ENCODE data around the gene NKAIN2.

NKAIN2 gene

DNA sequence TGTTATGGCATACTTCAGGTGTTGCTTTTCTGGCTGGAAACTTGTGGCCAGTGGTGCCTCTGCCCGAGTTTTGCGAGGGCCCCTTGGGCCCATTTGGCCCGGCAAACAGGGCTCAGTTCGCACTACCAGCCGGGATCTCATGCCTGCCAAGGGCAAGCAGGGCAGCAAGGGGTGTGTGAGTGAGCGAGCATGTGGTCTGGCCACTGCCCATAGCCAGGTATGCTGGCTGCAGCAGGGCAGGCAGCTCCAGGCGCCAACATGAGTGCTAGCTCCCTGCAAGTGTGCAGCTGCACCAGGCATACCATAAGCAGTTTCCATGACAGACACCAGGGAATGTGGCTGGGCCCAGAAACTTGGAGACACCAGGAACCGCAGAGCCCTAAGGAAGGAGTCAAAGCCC lies 389.5 kb downstream of the NKAIN2 start:
- TF ChIP-seq, protein P1, sequence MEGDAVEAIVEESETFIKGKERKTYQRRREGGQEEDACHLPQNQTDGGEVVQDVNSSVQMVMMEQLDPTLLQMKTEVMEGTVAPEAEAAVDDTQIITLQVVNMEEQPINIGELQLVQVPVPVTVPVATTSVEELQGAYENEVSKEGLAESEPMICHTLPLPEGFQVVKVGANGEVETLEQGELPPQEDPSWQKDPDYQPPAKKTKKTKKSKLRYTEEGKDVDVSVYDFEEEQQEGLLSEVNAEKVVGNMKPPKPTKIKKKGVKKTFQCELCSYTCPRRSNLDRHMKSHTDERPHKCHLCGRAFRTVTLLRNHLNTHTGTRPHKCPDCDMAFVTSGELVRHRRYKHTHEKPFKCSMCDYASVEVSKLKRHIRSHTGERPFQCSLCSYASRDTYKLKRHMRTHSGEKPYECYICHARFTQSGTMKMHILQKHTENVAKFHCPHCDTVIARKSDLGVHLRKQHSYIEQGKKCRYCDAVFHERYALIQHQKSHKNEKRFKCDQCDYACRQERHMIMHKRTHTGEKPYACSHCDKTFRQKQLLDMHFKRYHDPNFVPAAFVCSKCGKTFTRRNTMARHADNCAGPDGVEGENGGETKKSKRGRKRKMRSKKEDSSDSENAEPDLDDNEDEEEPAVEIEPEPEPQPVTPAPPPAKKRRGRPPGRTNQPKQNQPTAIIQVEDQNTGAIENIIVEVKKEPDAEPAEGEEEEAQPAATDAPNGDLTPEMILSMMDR (IDR thresholded peaks at IDR 0.05) = no peak
- TF ChIP-seq ZFX (IDR thresholded peaks at IDR 0.05; ENCODE audit: borderline replicate concordance) = no peak

GRCh38 chr6:124197148-124197547 lies 393.5 kb downstream of the NKAIN2 start:
- H3K27ac ChIP-seq = no peak overlapping the region
- TF ChIP-seq, protein P1 (IDR thresholded peaks at IDR 0.05) = no peak
- TF ChIP-seq ZFX (IDR thresholded peaks at IDR 0.05; ENCODE audit: borderline replicate concordance) = no peak

More for the DNA sequence above, 389.5 kb downstream of the NKAIN2 start:
- no peak overlapping the region for H3K27ac ChIP-seq

DNA sequence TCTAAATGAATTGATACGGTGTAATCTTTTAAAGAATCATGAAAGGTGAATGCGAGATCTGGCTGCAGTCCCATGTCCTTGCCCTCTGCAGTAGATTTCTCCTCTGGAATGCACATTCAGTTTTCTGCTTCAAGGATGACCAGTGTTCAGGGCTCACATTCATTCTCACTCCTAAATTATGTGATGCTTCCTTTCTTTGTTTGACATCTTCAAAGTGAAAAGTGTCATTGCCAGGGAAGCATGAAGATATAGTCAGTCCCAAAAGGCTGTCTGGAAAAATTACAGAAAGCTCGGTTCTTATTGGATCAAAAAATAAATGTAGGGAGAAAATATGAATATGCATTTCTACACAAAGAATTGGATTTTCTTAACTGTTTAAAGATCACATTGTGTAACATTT lies 395.6 kb downstream of the NKAIN2 start:
- TF ChIP-seq, protein P1 (IDR thresholded peaks at IDR 0.05) = no peak
- TF ChIP-seq ZFX (IDR thresholded peaks at IDR 0.05; ENCODE audit: borderline replicate concordance) = no peak
- no peak overlapping the region for H3K27ac ChIP-seq

DNA sequence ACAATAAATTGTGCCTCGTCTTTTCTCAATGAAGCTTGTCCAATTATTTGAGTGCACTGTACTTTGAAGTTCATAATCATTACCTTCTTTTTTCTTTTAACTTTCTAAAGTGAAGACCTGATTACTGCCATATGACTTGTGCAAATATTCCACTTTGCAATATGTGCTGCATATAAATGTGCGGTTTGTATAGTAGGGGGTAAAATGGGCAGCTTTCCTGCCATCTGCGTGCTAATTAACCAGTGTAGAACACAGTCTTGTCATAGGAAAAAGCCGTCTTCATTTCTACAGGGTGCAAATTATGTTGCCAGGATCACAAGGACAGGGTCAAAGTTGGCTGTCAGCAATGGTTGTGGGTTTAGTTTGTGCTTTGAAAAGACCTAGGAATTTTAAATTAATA lies 397.0 kb downstream of the NKAIN2 start:
- H3K27ac ChIP-seq = no peak overlapping the region
- TF ChIP-seq, protein P1 (IDR thresholded peaks at IDR 0.05) = no peak
- TF ChIP-seq ZFX (IDR thresholded peaks at IDR 0.05; ENCODE audit: borderline replicate concordance) = no peak

DNA sequence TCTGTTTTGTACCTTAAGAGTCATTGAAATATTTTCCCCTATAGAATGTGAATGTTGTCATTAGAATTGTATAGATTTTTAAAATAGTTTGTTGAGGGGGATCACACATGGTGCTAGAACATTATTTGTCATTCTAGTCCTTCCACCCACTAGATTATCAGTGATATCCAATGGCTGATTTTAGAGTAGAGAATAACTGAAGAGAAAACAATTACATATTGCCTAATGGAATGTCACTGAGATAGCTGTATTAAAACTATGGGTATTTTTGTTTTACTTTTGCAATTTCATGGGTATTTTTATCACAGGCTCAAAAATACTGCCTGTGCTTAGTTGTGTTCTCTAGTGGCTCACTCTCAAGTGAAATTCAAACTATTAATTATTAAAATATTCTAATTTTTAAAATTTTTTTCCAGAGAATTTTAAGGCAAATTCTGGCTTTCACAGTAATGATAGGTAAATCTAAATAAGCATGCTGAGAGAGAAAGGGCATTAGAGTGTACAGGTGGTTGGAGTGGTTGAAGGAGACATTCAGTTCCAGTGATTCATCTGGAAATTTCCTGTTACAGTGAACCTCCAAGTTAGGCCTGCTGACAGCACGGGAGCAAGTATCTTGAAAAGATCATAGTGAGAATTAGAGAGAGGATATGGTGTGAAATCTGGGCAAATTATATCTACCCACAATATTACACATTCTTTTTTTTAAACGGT lies 399.6 kb downstream of the NKAIN2 start:
- TF ChIP-seq, protein P1 (IDR thresholded peaks at IDR 0.05) = no peak
- no peak overlapping the region for H3K27ac ChIP-seq

- no peak for TF ChIP-seq ZFX (IDR thresholded peaks at IDR 0.05; ENCODE audit: borderline replicate concordance)
Observed at GRCh38 chr6:124203812-124204167, 400.1 kb downstream of the NKAIN2 start.

DNA sequence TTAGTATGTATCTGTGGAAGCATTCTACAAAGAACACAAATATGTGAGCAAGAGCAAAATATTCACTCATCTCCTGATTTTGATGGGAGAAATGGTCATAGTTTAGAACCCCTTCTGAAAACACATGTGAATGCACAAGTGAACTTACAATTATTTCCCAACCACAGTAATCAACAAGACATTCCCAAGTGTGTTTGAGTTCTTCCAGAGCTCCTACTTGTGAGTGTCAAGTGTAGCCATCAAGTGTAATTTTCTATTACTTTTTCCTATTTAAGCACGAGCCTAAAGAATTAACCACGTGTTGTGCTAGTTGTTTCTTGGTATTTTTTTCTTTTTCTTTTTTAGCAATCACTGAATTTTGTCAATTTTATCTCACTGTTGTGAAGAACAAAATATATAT lies 402.3 kb downstream of the NKAIN2 start:
- TF ChIP-seq, protein P1 (IDR thresholded peaks at IDR 0.05) = no peak
- TF ChIP-seq ZFX (IDR thresholded peaks at IDR 0.05; ENCODE audit: borderline replicate concordance) = no peak
- H3K27ac ChIP-seq = no peak overlapping the region

More at GRCh38 chr6:124203812-124204167, 400.1 kb downstream of the NKAIN2 start:
- no peak overlapping the region for H3K27ac ChIP-seq

Data from 22Rv1 (cell line).